ENCODE data around the gene CARNS1. TPM values are rescaled to one million over a fixed set of nuclear protein-coding genes. Genes with fewer than 3 reads are reported as not detected.

The CARNS1 gene
- total and polyA plus RNA-seq, 2 experiments from 2014 or later: 2.4 to 7.7 TPM

- no peaks in the 10 kb centered on the region for H3K9me2 ChIP-seq (replicated peaks; ENCODE audit: insufficient read depth)
- H3K27me3 ChIP-seq: no peaks in the 10 kb centered on the region
- no peaks in the 10 kb centered on the region for H3K36me3 ChIP-seq (replicated peaks; ENCODE audit: insufficient read depth, low read depth)
- H3K4me3 ChIP-seq: no peak overlapping the region
- TF ChIP-seq CTCF (IDR thresholded peaks at IDR 0.05; ENCODE audit: poor library complexity) (no peak), EZH2phosphoT487 (IDR thresholded peaks at IDR 0.05; ENCODE audit: low read depth, severe bottlenecking, unreplicated experiment) (no peak), EZH2 (IDR thresholded peaks at IDR 0.05; ENCODE audit: borderline replicate concordance) (no peak)
- no peak overlapping the region for H3K4me2 ChIP-seq
- H4K20me1 ChIP-seq (ENCODE audit: insufficient read depth, poor library complexity, severe bottlenecking): no peaks in the 10 kb centered on the region
- H3K79me2 ChIP-seq: peaks cover under 1% of the 10 kb centered on the region
- H3K9me3 ChIP-seq (ENCODE audit: low read depth): no peaks in the 10 kb centered on the region
- WGBS (ENCODE audit: low lambda C conversion rate, missing lambda C conversion rate): 84% methylated on average over 4 of the region's 4 CpGs
- peaks cover 34% of the 10 kb centered on the region for H3K4me1 ChIP-seq (ENCODE audit: insufficient read depth)
- H3K27ac ChIP-seq: no peak overlapping the region
- no peak for DNase-seq (ENCODE audit: low spot score)
- no peak overlapping the region for H2AFZ ChIP-seq
Measured at GRCh38 chr11:67378544-67378943, 36.9 kb upstream of the CARNS1 start.

GRCh38 chr11:67379061-67380058 lies 36.1 kb upstream of the CARNS1 start:
- DNase-seq (ENCODE audit: low spot score): peak; percentile 54
- H3K9me3 ChIP-seq (ENCODE audit: low read depth): no peaks in the 10 kb centered on the region
- no peaks in the 10 kb centered on the region for H3K36me3 ChIP-seq (replicated peaks; ENCODE audit: insufficient read depth, low read depth)
- no peak overlapping the region for H3K4me3 ChIP-seq
- no peaks in the 10 kb centered on the region for H3K27me3 ChIP-seq
- no peak overlapping the region for H3K4me2 ChIP-seq
- peaks cover 26% of the 10 kb centered on the region for H3K4me1 ChIP-seq (ENCODE audit: insufficient read depth)
- TF ChIP-seq EZH2phosphoT487 (IDR thresholded peaks at IDR 0.05; ENCODE audit: low read depth, severe bottlenecking, unreplicated experiment) (no peak), CTCF (IDR thresholded peaks at IDR 0.05; ENCODE audit: poor library complexity) (no peak), EZH2 (IDR thresholded peaks at IDR 0.05; ENCODE audit: borderline replicate concordance) (no peak)
- no peak overlapping the region for H2AFZ ChIP-seq
- WGBS (ENCODE audit: low lambda C conversion rate, missing lambda C conversion rate): 67% methylated on average over 20 of the region's 23 CpGs
- peak overlapping the region; percentile 37 for H3K27ac ChIP-seq
- H3K79me2 ChIP-seq: no peaks in the 10 kb centered on the region
- H3K9me2 ChIP-seq (replicated peaks; ENCODE audit: insufficient read depth): no peaks in the 10 kb centered on the region
- H4K20me1 ChIP-seq (ENCODE audit: insufficient read depth, poor library complexity, severe bottlenecking): no peaks in the 10 kb centered on the region

- Histone ChIP-seq H3K27ac (no peak overlapping the region), H3K27me3 (no peaks in the 10 kb centered on the region), H3K79me2 (no peaks in the 10 kb centered on the region), H3K9me2 (replicated peaks; ENCODE audit: insufficient read depth) (no peaks in the 10 kb centered on the region), H3K4me3 (no peak overlapping the region), H3K4me1 (ENCODE audit: insufficient read depth) (peaks cover 13% of the 10 kb centered on the region), H4K20me1 (ENCODE audit: insufficient read depth, poor library complexity, severe bottlenecking) (no peaks in the 10 kb centered on the region), H3K36me3 (replicated peaks; ENCODE audit: insufficient read depth, low read depth) (no peaks in the 10 kb centered on the region), H2AFZ (no peak overlapping the region), H3K4me2 (no peak overlapping the region), H3K9me3 (ENCODE audit: low read depth) (no peaks in the 10 kb centered on the region)
- TF ChIP-seq EZH2 (IDR thresholded peaks at IDR 0.05; ENCODE audit: borderline replicate concordance) (no peak), CTCF (IDR thresholded peaks at IDR 0.05; ENCODE audit: poor library complexity) (no peak), EZH2phosphoT487 (IDR thresholded peaks at IDR 0.05; ENCODE audit: low read depth, severe bottlenecking, unreplicated experiment) (no peak)
- WGBS (ENCODE audit: low lambda C conversion rate, missing lambda C conversion rate): 90% methylated on average over 13 of the region's 13 CpGs
- no peak for DNase-seq (ENCODE audit: low spot score)
Measured at GRCh38 chr11:67381244-67381972, 34.1 kb upstream of the CARNS1 start.

Data from hepatocyte (in vitro differentiated cells).